Right atrium auricular region (tissue), 2 donors: ENCODE data around the gene CENPM. TPM values are rescaled to one million over a fixed set of nuclear protein-coding genes. Genes with fewer than 3 reads are reported as not detected.

Experiments
- DNase-seq: peaks from one replicate; pipeline ENCODE4 v3.0.0-alpha.2; 2019; ENCODE audit warnings: low spot score
- H3K27ac ChIP-seq, 2 donors: fragments of 200-600 bp; sonication (generic); 1 replicate in 1 of 2; 2 replicates in 1 of 2; pipeline ENCODE4 v1.5.1; 2016 to 2019
- H3K27me3 ChIP-seq, 2 donors: fragments of 200-600 bp; sonication (generic); one replicate each; pipeline versions ENCODE4 v1.5.1 to v1.6.0; 2017 to 2019
- H3K36me3 ChIP-seq: fragments of 200-600 bp; sonication (generic); one replicate; pipeline ENCODE4 v1.5.1; 2016
- H3K4me1 ChIP-seq, 2 donors: fragments of 200-600 bp; sonication (generic); one replicate each; pipeline versions ENCODE4 v1.5.1 to v1.6.0; 2017 to 2019
- H3K4me3 ChIP-seq, 2 donors: fragments of 200-600 bp; sonication (generic); 1 replicate in 1 of 2; 2 replicates in 1 of 2; pipeline ENCODE4 v1.5.1; 2017 to 2019; ENCODE audit warnings: mild to moderate bottlenecking in 1 of 2, moderate library complexity in 1 of 2
- H3K9me3 ChIP-seq, 2 donors: fragments of 200-600 bp; sonication (generic); one replicate each; pipeline ENCODE4 v1.5.1; 2019
- total RNA-seq, 2 donors: library from RNA; depleted of rRNA; stranded (reverse); fragments of >200 nt; gene quantifications; one replicate each; pipeline ENCODE4 v1.1.0, GENCODE V29; 2016
- TF ChIP-seq, protein P1 (sequence below), 2 donors: fragments of 200-600 bp; sonication (generic); IDR thresholded peaks; one replicate each; pipeline ENCODE4 v1.5.1; 2019; ENCODE audit warnings: antibody characterized with exemption in 2 of 2

The CENPM gene
- total RNA-seq, 2 donors from 2014 or later: not detected

DNA sequence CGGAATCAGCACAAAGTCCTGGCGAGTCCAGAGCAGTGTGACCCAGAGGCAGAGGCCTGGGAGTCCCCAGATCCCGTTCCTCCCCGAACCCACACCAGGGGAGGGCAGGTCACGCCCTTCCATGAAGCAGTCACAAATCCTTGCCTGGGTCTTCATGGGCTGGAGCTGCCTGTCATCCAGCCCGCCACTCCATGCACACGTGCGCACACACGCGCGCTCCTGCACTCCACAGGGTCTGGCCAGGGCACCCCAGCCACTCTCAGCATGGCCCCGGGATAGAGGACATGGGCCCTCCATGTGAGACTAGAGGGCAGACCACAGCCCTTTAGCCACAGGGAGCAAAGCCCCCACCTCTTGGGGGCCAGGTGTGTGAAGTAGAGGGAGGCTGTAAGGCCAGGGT, 14.6 kb downstream of the CENPM start:
- DNase-seq: no peak
- TF ChIP-seq, protein P1, sequence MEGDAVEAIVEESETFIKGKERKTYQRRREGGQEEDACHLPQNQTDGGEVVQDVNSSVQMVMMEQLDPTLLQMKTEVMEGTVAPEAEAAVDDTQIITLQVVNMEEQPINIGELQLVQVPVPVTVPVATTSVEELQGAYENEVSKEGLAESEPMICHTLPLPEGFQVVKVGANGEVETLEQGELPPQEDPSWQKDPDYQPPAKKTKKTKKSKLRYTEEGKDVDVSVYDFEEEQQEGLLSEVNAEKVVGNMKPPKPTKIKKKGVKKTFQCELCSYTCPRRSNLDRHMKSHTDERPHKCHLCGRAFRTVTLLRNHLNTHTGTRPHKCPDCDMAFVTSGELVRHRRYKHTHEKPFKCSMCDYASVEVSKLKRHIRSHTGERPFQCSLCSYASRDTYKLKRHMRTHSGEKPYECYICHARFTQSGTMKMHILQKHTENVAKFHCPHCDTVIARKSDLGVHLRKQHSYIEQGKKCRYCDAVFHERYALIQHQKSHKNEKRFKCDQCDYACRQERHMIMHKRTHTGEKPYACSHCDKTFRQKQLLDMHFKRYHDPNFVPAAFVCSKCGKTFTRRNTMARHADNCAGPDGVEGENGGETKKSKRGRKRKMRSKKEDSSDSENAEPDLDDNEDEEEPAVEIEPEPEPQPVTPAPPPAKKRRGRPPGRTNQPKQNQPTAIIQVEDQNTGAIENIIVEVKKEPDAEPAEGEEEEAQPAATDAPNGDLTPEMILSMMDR (IDR thresholded peaks at IDR 0.05): no peak
- no peaks in the 10 kb centered on the region for H3K36me3 ChIP-seq
- H3K4me1 ChIP-seq: peaks cover 0 to 14% of the 10 kb centered on the region in 2 donors
- no peak overlapping the region for H3K4me3 ChIP-seq
- no peak overlapping the region for H3K27ac ChIP-seq
- H3K9me3 ChIP-seq: no peaks in the 10 kb centered on the region
- H3K27me3 ChIP-seq: no peaks in the 10 kb centered on the region

DNA sequence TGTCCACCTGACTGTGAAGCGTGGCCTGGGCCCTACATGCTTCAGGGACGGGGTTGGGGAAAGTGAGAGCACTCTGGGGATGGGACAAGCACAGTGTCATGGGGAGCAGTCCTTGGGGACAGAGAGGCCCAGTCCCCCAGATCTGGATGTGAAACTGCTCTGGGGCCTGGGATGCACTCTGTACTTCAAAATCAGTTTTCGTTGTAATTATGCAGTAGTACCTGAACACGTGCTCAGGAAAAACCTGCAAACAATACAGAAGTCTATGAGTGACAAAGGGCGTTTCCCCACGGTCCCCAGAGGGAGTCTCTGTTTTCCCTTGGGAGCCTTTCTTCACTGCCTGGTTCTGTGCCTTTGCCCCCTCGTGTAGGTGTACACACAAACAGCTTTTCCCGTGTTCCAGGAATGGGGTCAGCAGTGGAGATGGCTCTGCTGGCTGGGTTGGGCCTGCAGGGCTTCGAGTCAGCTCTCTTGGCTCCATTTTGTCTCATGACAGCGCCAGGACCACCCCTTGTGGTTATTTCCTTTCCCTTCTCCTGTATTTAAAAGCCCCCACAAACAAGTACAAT, 15.2 kb downstream of the CENPM start:
- H3K27me3 ChIP-seq: no peaks in the 10 kb centered on the region
- TF ChIP-seq, protein P1 (IDR thresholded peaks at IDR 0.05): no peak
- H3K4me3 ChIP-seq: no peak overlapping the region
- H3K9me3 ChIP-seq: no peaks in the 10 kb centered on the region
- peaks cover 0 to 14% of the 10 kb centered on the region in 2 donors for H3K4me1 ChIP-seq
- H3K27ac ChIP-seq: no peak overlapping the region
- DNase-seq: no peak
- no peaks in the 10 kb centered on the region for H3K36me3 ChIP-seq

DNA sequence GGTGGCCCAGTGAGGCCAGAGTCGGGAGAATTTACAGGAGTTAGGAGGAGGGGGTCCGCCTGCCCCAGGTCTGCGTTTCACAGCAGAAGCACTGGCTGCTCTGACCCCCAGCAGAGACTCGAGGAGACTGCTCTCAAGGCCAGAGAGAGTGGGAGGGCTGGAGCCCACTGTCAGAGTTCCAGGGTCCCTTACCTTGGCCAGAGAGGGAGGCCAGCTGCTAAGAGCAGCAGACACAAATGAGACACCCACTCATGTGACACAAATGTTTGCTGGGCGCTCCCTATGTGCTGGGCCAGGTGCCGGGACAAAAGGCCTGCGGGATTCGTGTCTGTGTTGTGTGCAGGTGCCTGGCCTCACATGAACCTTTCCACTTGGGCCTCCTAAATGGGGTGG, 17.5 kb downstream of the CENPM start:
- Histone ChIP-seq H3K27me3 (no peaks in the 10 kb centered on the region), H3K27ac (no peak overlapping the region), H3K9me3 (no peaks in the 10 kb centered on the region), H3K4me3 (no peak overlapping the region), H3K36me3 (no peaks in the 10 kb centered on the region), H3K4me1 (peaks cover 0 to 13% of the 10 kb centered on the region in 2 donors)
- no peak for DNase-seq
- TF ChIP-seq, protein P1 (IDR thresholded peaks at IDR 0.05): no peak

DNA sequence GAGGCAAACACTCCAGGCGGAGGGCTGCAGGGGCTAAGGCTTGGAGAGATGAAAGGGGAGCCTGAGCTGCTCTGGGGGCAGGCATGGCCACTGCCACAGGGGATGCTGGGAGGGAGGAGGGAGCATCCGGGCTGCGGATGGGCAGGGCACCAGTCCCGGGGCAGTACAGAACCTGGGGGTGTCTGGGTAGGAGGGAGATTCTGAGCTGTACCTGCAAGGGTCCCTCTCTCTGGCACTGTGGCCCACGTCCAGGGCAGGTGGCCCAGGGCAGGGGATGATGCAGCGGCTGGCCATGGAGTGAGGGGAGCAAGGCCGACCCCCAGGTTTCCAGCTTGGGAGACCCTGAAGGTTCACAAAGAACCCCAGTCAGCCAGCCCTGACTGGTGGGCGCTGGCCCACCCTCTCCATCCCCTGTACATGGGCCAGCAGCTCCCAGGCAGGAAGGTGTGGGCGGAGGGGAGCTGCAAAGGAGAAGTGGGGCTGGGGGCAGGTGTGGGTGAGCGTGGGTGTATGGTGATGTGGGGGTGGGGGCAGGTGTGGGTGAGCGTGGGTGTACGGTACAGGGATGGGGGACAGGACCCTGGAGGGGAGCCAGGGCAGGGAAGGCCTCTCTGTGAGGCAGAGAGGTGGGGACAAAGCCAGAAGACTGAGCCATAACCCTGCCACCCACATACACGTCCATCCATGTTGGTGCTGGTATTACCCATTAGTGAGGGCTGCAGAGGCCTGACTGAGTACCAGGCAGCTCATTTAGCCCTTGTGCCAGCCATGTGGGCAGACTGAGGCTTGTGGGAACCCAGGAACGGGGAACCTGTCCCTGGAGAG, 18.1 kb downstream of the CENPM start:
- H3K9me3 ChIP-seq: no peaks in the 10 kb centered on the region
- TF ChIP-seq, protein P1 (IDR thresholded peaks at IDR 0.05): no peak
- no peak for DNase-seq
- H3K4me3 ChIP-seq: no peak overlapping the region
- no peak overlapping the region for H3K27ac ChIP-seq
- no peaks in the 10 kb centered on the region for H3K36me3 ChIP-seq
- H3K27me3 ChIP-seq: no peaks in the 10 kb centered on the region
- peaks cover 0 to 13% of the 10 kb centered on the region in 2 donors for H3K4me1 ChIP-seq

DNA sequence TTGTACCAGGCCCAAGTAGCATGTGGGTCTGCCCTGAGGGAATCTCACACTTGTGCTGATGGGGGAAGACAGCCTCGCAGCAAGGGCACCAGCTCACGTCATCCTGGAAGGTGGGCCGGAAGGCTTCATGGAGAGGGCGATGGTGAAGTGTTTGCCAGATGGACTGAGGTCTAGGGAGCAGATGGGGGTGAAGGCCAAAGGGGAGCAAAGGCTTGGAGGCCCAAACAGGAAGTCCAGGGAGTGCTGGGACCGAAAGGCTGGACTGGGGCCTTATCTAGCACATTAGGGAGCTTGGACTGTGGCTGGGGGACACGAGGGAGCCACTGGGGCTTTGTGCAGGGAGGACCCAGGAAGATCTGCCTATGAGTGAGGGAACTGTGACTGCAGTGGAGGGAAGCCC, 19.1 kb downstream of the CENPM start:
- H3K27me3 ChIP-seq: no peaks in the 10 kb centered on the region
- no peaks in the 10 kb centered on the region for H3K9me3 ChIP-seq
- DNase-seq: no peak
- H3K27ac ChIP-seq: no peak overlapping the region
- no peaks in the 10 kb centered on the region for H3K36me3 ChIP-seq
- H3K4me1 ChIP-seq: peaks cover 0 to 13% of the 10 kb centered on the region in 2 donors
- no peak overlapping the region for H3K4me3 ChIP-seq
- TF ChIP-seq, protein P1 (IDR thresholded peaks at IDR 0.05): no peak
